ENCODE data around the gene CDON.
"Not testable (repeated sequence)": the region's sequence is repeated elsewhere in the genome, so short reads cannot be mapped to it uniquely, and the experiment has no call there.

CDON gene

GRCh38 chr11:125987066-125987641, 75.5 kb downstream of the CDON start:
- no peak for DNase-seq (ENCODE audit: low read depth)
- in situ Hi-C loops (cut with HindIII; ENCODE audit: low sequenced_read_pairs): no loop called here

GRCh38 chr11:125985956-125986355, 76.7 kb downstream of the CDON start:
- H3K4me3 ChIP-seq (ENCODE audit: low read depth, low read length); in situ Hi-C loops (cut with HindIII; ENCODE audit: low sequenced_read_pairs); DNase-seq (ENCODE audit: low read depth): not testable (repeated sequence)

More at GRCh38 chr11:125987066-125987641, 75.5 kb downstream of the CDON start:
- no peak for TF ChIP-seq CTCF (IDR thresholded peaks at IDR 0.05; ENCODE audit: low read depth, low read length, missing control alignments)
- H3K4me3 ChIP-seq (ENCODE audit: low read depth, low read length): no peak overlapping the region

DNA sequence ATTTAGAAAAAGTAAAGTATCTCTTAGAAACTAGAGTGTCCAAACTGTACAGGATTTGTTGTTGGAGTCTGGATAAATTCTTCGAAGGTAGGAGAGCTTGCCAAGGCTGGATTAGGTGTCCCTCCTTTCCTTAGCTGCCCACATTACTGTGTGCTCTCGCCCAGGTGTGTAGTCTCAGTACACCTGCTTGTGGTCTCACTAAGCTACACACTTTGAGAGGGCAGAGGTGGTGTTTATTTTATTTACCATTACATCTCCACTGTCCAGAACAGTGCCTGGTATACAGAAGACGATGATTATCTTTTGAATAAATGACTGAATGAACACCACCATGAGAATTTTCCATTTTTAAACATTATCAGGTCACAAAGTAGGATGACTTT, 80.3 kb downstream of the CDON start:
- no peak overlapping the region for H3K4me3 ChIP-seq (ENCODE audit: low read depth, low read length)
- DNase-seq (ENCODE audit: low read depth): no peak
- TF ChIP-seq CTCF (IDR thresholded peaks at IDR 0.05; ENCODE audit: low read depth, low read length, missing control alignments): no peak
- in situ Hi-C loops (cut with HindIII; ENCODE audit: low sequenced_read_pairs): no loop called here

DNA sequence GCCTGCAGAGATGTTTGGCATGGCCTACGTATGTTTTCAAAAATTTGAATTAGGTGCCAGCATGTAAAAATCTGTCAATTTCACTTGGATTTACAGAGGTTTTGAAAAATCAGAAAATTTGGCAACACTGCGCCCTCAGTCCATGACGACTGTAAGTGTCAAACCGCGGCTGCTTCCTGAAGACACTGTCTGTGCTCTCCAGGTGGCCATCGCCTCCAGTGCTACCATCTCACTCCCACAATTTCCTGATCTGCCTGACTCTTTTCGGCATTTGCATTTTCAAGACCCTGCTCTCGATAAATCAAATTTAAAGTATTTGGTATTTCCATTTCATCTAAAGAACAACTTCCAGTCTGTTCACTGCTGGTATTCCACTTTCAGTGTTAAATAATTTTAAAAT, 82.2 kb downstream of the CDON start:
- in situ Hi-C loops (cut with HindIII; ENCODE audit: low sequenced_read_pairs): no loop called here
- no peak for TF ChIP-seq CTCF (IDR thresholded peaks at IDR 0.05; ENCODE audit: low read depth, low read length, missing control alignments)
- DNase-seq (ENCODE audit: low read depth): no peak
- no peak overlapping the region for H3K4me3 ChIP-seq (ENCODE audit: low read depth, low read length)

DNA sequence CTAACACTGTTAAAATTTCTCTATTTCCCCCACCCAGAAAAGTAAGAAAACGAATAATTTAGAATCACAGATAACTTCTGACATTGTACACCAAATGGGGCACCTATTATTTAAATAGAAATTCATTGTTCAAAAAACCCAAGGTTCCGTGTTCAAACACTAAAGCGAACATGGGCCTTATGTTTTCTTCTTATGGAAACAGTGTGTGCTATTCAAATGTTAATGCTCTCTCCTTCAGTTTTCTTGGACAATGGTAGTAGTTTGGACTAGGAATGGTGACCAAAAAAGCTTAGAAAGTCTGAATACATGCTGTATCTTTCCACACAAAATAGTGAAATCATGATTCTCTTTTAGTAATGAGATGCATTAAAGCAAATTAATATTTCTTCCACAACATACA, 83.2 kb downstream of the CDON start:
- in situ Hi-C loops (cut with HindIII; ENCODE audit: low sequenced_read_pairs): no loop called here
- no peak overlapping the region for H3K4me3 ChIP-seq (ENCODE audit: low read depth, low read length)
- TF ChIP-seq CTCF (IDR thresholded peaks at IDR 0.05; ENCODE audit: low read depth, low read length, missing control alignments): no peak
- no peak for DNase-seq (ENCODE audit: low read depth)

GRCh38 chr11:125978778-125979407, 83.8 kb downstream of the CDON start:
- no peak for DNase-seq (ENCODE audit: low read depth)
- TF ChIP-seq CTCF (IDR thresholded peaks at IDR 0.05; ENCODE audit: low read depth, low read length, missing control alignments): no peak
- in situ Hi-C loops (cut with HindIII; ENCODE audit: low sequenced_read_pairs): no loop called here
- H3K4me3 ChIP-seq (ENCODE audit: low read depth, low read length): no peak overlapping the region

GRCh38 chr11:125978181-125978716, 84.4 kb downstream of the CDON start:
- no peak for TF ChIP-seq CTCF (IDR thresholded peaks at IDR 0.05; ENCODE audit: low read depth, low read length, missing control alignments)
- in situ Hi-C loops (cut with HindIII; ENCODE audit: low sequenced_read_pairs): no loop called here
- H3K4me3 ChIP-seq (ENCODE audit: low read depth, low read length): no peak overlapping the region
- no peak for DNase-seq (ENCODE audit: low read depth)
